Body of pancreas (tissue), 4 donors: ENCODE measurements around the gene ZNF124. TPM values are rescaled to one million over a fixed set of nuclear protein-coding genes. Genes with fewer than 3 reads are reported as not detected.

Experiments
- ATAC-seq: fragments of 150-250 bp; one replicate; pipeline ENCODE4 v1.9.1; 2016
- DNase-seq, 4 donors: peaks; one replicate each; pipeline ENCODE4 v3.0.0-alpha.2; 2019
- H3K27ac ChIP-seq, 4 donors: fragments of 200-600 bp; sonication (generic); 1 replicate in 3 of 4; 2 replicates in 1 of 4; pipeline versions ENCODE4 v1.5.1 to v1.6.1; 2016 to 2019; ENCODE audit warnings: mild to moderate bottlenecking in 1 of 4, mixed read lengths in 1 of 4, moderate library complexity in 1 of 4
- H3K27me3 ChIP-seq, 2 donors: fragments of 200-600 bp; sonication (generic); one replicate each; pipeline ENCODE4 v1.6.0; 2016; ENCODE audit warnings: mild to moderate bottlenecking in 1 of 2
- H3K36me3 ChIP-seq, 2 donors: fragments of 200-600 bp; sonication (generic); replicated peaks in 1 of 2; 2 replicates each; pipeline ENCODE4 v1.5.1; 2016; ENCODE audit warnings: low read depth in 2 of 2; ENCODE audit not compliant: insufficient read depth in 1 of 2
- H3K4me1 ChIP-seq: fragments of 200-600 bp; sonication (generic); one replicate; pipeline ENCODE4 v1.6.0; 2016
- H3K4me3 ChIP-seq, 2 donors: fragments of 200-600 bp; sonication (generic); 1 replicate in 1 of 2; 2 replicates in 1 of 2; pipeline ENCODE4 v1.5.1; 2016 to 2019
- H3K9me3 ChIP-seq, 3 donors: fragments of 200-600 bp; sonication (generic); 1 replicate in 2 of 3; 2 replicates in 1 of 3; pipeline ENCODE4 v1.5.1; 2016
- POLR2A ChIP-seq, 3 donors: fragments of 450-650 bp; IDR thresholded peaks; one replicate each; pipeline ENCODE4 v1.6.1; 2016; ENCODE audit warnings: antibody characterized with exemption in 3 of 3, mild to moderate bottlenecking in 2 of 3
- WGBS, 2 donors: methylation state at CpG; one replicate each; pipeline ENCODE4 v1.1.5; 2017; 5-methylcytosine and 5-hydroxymethylcytosine counted together
- intact Hi-C: fragments of 100-400 bp; cut with DNase I; formaldehyde crosslinking; loops from one replicate; pipeline ENCODE4 v1.15.1; 2023
- total RNA-seq, 2 donors: library from RNA; depleted of rRNA; stranded (reverse); fragments of >200 nt; gene quantifications; one replicate each; pipeline ENCODE4 v1.1.0, GENCODE V29; 2016
- TF ChIP-seq, protein P1 (sequence below), 7 experiments: fragments of 450-650 bp in 4 of 7; fragments of 200-600 bp in 3 of 7; sonication (generic) in 3 of 7; IDR thresholded peaks; one replicate each; pipeline ENCODE4 v1.5.1; 2016 to 2019; ENCODE audit warnings: antibody characterized with exemption in 7 of 7

Gene ZNF124
- total RNA-seq, 2 donors from 2014 or later = 20.8 to 32.4 TPM

DNA sequence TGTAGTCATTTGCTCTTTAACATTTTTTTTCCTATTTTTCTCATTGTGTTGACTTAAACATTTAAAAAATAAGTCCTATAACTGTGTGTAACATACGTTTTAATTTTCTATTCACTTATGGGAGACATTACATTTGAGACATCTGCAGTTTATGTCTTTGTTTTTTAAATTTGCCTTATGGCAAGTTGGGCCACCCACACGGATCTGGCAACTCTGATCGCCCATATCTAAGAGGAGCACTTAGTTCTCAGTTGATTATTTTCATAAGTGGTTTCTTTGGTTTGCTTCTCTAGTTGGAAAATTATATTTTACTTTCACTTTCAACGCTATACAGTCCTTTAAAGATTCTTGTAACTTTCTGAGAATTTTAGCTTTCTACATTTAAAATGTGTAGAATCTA is 13.8 kb upstream of the ZNF124 start:
- intact Hi-C loops = no loop called here
- H3K27ac ChIP-seq = no peak overlapping the region
- no peak overlapping the region for H3K4me3 ChIP-seq
- WGBS, 2 donors = 91 to 95% methylated on average over 4 of the region's 4 CpGs
- no peak for DNase-seq
- H3K9me3 ChIP-seq = peaks cover 0 to 27% (median 0%) of the 10 kb centered on the region in 3 donors
- no peaks in the 10 kb centered on the region for H3K4me1 ChIP-seq
- no peaks in the 10 kb centered on the region for H3K27me3 ChIP-seq
- H3K36me3 ChIP-seq = peaks cover 6 to 10% of the 10 kb centered on the region in 2 donors
- TF ChIP-seq, protein P1, sequence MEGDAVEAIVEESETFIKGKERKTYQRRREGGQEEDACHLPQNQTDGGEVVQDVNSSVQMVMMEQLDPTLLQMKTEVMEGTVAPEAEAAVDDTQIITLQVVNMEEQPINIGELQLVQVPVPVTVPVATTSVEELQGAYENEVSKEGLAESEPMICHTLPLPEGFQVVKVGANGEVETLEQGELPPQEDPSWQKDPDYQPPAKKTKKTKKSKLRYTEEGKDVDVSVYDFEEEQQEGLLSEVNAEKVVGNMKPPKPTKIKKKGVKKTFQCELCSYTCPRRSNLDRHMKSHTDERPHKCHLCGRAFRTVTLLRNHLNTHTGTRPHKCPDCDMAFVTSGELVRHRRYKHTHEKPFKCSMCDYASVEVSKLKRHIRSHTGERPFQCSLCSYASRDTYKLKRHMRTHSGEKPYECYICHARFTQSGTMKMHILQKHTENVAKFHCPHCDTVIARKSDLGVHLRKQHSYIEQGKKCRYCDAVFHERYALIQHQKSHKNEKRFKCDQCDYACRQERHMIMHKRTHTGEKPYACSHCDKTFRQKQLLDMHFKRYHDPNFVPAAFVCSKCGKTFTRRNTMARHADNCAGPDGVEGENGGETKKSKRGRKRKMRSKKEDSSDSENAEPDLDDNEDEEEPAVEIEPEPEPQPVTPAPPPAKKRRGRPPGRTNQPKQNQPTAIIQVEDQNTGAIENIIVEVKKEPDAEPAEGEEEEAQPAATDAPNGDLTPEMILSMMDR (IDR thresholded peaks at IDR 0.05) = no peak
- ATAC-seq = no peak

DNA sequence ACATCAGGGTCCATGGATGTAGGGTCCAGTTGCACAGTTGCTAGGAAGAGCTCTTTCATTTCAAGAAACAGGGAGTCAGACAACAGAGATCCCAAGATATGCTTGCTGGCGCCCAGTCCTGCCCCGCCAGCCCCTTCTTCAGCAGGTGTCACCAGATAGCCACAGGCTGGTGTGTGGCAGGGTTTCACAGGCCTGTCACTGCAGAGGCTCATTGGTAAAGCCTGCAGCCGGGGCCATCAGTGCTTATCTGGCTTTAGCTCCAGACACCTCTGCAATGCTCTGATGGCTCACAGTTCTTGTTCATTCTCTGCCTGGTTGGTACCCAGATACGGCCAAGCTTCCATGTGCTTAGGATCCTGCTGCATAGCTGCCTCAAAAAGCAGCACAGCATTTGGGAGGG is 12.4 kb upstream of the ZNF124 start:
- intact Hi-C loops = no loop called here
- TF ChIP-seq, protein P1 (IDR thresholded peaks at IDR 0.05) = no peak
- no peak for TF ChIP-seq POLR2A (IDR thresholded peaks at IDR 0.05)
- no peak for ATAC-seq
- Histone ChIP-seq H3K4me1 (no peaks in the 10 kb centered on the region), H3K36me3 (no peaks in the 10 kb centered on the region), H3K27me3 (no peaks in the 10 kb centered on the region), H3K27ac (no peak overlapping the region), H3K9me3 (peaks cover 0 to 16% (median 0%) of the 10 kb centered on the region in 3 donors), H3K4me3 (no peak overlapping the region)
- whole genome bisulfite sequencing, 2 donors = 88 to 94% methylated on average over 3 to 4 of the region's 4 CpGs
- DNase-seq = no peak

DNA sequence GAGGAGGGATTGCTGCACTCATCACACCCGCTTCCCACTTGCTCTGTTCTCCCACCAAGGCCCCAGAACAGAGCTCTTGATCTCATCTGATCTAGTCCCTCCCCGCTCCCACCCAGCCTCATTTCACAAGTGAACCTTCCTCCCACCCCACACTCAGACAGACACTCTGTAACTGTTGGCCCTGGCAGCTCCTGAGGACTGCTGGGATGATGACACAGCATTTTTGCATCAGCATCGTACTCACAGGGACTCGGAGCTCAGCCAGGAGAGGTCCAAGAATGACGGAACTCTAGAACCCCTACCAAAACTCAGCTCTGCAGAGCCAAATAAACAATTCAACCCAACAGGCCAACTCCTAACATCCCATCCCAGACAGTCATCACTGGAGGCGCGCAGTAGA is 11.2 kb upstream of the ZNF124 start:
- WGBS, 2 donors = 90 to 98% methylated on average over 7 of the region's 7 CpGs
- DNase-seq (no peak), ATAC-seq (no peak)
- no peak overlapping the region for H3K27ac ChIP-seq
- peaks cover 0 to 16% (median 0%) of the 10 kb centered on the region in 3 donors for H3K9me3 ChIP-seq
- H3K27me3 ChIP-seq = no peaks in the 10 kb centered on the region
- H3K4me3 ChIP-seq = no peak overlapping the region
- no peak for TF ChIP-seq POLR2A (IDR thresholded peaks at IDR 0.05)
- TF ChIP-seq, protein P1 (IDR thresholded peaks at IDR 0.05) = no peak
- H3K36me3 ChIP-seq = no peaks in the 10 kb centered on the region
- no peaks in the 10 kb centered on the region for H3K4me1 ChIP-seq
- intact Hi-C loops = no loop called here

DNA sequence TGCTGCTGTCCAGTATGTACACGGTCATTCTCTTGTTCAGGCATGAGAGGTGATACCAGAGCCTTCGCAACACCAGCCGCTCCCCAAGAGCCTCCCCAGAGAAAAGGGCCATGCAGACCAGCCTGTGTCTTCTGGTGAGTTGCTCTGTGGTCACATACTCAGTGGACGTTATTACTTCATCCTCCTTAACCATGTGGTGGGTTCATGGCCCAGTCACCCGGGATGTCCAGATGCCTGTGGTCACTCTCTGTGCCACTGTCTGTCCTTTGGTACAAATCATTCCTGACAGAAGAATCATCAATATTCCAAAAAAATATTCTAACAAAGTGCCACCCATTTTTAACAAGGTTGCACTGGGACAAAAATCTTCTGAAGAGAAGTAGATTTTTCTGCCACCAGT is 8.8 kb upstream of the ZNF124 start:
- intact Hi-C loops = no loop called here
- Histone ChIP-seq H3K27ac (no peak overlapping the region), H3K27me3 (no peaks in the 10 kb centered on the region)

DNA sequence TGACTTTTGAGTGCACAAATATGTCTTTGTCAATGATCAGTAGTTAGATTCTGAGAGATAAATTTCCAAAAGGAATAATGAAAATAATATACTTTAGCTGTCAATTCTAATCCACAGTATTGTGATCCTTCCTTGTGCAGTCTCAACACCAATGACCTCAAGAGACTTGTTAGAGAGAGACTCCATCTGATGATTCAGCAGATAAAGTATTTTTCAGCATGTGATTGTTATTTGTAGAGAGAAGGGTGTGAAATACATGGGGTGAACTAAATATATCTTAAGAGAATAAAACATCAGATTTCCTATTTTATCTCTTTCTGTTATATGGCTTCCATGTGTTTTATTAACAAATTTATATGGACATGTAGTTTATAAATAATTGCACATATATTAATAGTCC is 5.9 kb upstream of the ZNF124 start:
- TF ChIP-seq, protein P1 (IDR thresholded peaks at IDR 0.05) = no peak
- TF ChIP-seq POLR2A (IDR thresholded peaks at IDR 0.05) = no peak
- intact Hi-C loops = loop anchor here (10.0 kb wide), 1 partner anchor 53 kb away; no protein-coding TSS in a partner anchor
- no peaks in the 10 kb centered on the region for H3K4me1 ChIP-seq

More for the DNA sequence above, 8.8 kb upstream of the ZNF124 start:
- no peak for DNase-seq
- no peaks in the 10 kb centered on the region for H3K4me1 ChIP-seq
- no peak overlapping the region for H3K4me3 ChIP-seq
- H3K36me3 ChIP-seq = no peaks in the 10 kb centered on the region
- ATAC-seq = no peak
- WGBS, 2 donors = 86 to 89% methylated on average over 5 of the region's 5 CpGs
- TF ChIP-seq, protein P1 (IDR thresholded peaks at IDR 0.05) = no peak
- TF ChIP-seq POLR2A (IDR thresholded peaks at IDR 0.05) = no peak
- H3K9me3 ChIP-seq = peaks cover 0 to 16% (median 0%) of the 10 kb centered on the region in 3 donors

More for the DNA sequence above, 5.9 kb upstream of the ZNF124 start:
- no peak overlapping the region for H3K4me3 ChIP-seq
- H3K27ac ChIP-seq = no peak overlapping the region
- no peaks in the 10 kb centered on the region for H3K9me3 ChIP-seq
- ATAC-seq (no peak), DNase-seq (no peak)
- no peaks in the 10 kb centered on the region for H3K36me3 ChIP-seq
- H3K27me3 ChIP-seq = no peaks in the 10 kb centered on the region
